Left lobe of liver (tissue), 2 donors: Measurements from ENCODE around the gene PDE1C. TPM values are rescaled to one million over a fixed set of nuclear protein-coding genes. Genes with fewer than 3 reads are reported as not detected.

Experiments used
- ATAC-seq: fragments of 200-7000 bp; cut with Tn5 transposase; one replicate; pipeline ENCODE4 v1.9.1; 2020; ENCODE audit warnings: mild to moderate bottlenecking, moderate library complexity
- DNase-seq: peaks from one replicate; pipeline ENCODE4 v3.0.0-alpha.2; 2020; ENCODE audit warnings: low spot score
- total RNA-seq: library from RNA; stranded (reverse); gene quantifications from one replicate; pipeline ENCODE4 v1.2.1, GENCODE V29; 2021
- donor health status: DM: no; HTN: no; CAD: no; lungs with moderate emphysema.
- donor health status: DM: no; HTN: yes; CAD: no.

PDE1C gene
- total RNA-seq, 1 donor from 2014 or later: 0.03 TPM

GRCh38 chr7:31906479-31907171, 163.6 kb downstream of the PDE1C start:
- ATAC-seq (no peak), DNase-seq (no peak)

GRCh38 chr7:31903962-31904361, 166.2 kb downstream of the PDE1C start:
- no peak for ATAC-seq

GRCh38 chr7:31899356-31899927, 170.8 kb downstream of the PDE1C start:
- no peak for DNase-seq
- ATAC-seq: no peak

More at GRCh38 chr7:31903962-31904361, 166.2 kb downstream of the PDE1C start:
- DNase-seq: no peak

- ATAC-seq: no peak
- no peak for DNase-seq
Observed at GRCh38 chr7:31896925-31897324, 173.3 kb downstream of the PDE1C start.

- no peak for ATAC-seq
Observed at GRCh38 chr7:31894308-31894707, 175.9 kb downstream of the PDE1C start.

GRCh38 chr7:31893365-31893764, 176.8 kb downstream of the PDE1C start:
- DNase-seq (no peak), ATAC-seq (no peak)

More at GRCh38 chr7:31894308-31894707, 175.9 kb downstream of the PDE1C start:
- DNase-seq: no peak

GRCh38 chr7:31892099-31892829, 177.9 kb downstream of the PDE1C start:
- ATAC-seq: no peak
- no peak for DNase-seq

GRCh38 chr7:31890766-31891165, 179.4 kb downstream of the PDE1C start:
- no peak for DNase-seq
- no peak for ATAC-seq

- DNase-seq: no peak
- no peak for ATAC-seq
Observed at GRCh38 chr7:31890198-31890597, 180.0 kb downstream of the PDE1C start.

GRCh38 chr7:31887006-31887405, 183.2 kb downstream of the PDE1C start:
- DNase-seq (no peak), ATAC-seq (no peak)

- no peak for ATAC-seq
Observed at GRCh38 chr7:31885171-31885570, 185.0 kb downstream of the PDE1C start.

GRCh38 chr7:31883761-31884164, 186.4 kb downstream of the PDE1C start:
- peak; percentile 25 for ATAC-seq
- no peak for DNase-seq

More at GRCh38 chr7:31885171-31885570, 185.0 kb downstream of the PDE1C start:
- DNase-seq: no peak

GRCh38 chr7:31882187-31882586, 188.0 kb downstream of the PDE1C start:
- ATAC-seq: no peak
- DNase-seq: no peak

- DNase-seq (no peak), ATAC-seq (no peak)
Observed at GRCh38 chr7:31878875-31879274, 191.3 kb downstream of the PDE1C start.

- ATAC-seq: peak; percentile 23
- DNase-seq: no peak
Observed at GRCh38 chr7:31875424-31875823, 194.8 kb downstream of the PDE1C start.

- no peak for ATAC-seq
- no peak for DNase-seq
Observed at GRCh38 chr7:31874631-31875386, 195.4 kb downstream of the PDE1C start.

GRCh38 chr7:31873816-31874597, 196.2 kb downstream of the PDE1C start:
- no peak for DNase-seq
- ATAC-seq: no peak

GRCh38 chr7:31872545-31873370, 197.4 kb downstream of the PDE1C start:
- no peak for ATAC-seq

GRCh38 chr7:31864646-31865045, 205.6 kb downstream of the PDE1C start:
- ATAC-seq (no peak), DNase-seq (no peak)

More at GRCh38 chr7:31872545-31873370, 197.4 kb downstream of the PDE1C start:
- no peak for DNase-seq
